NCI-H345 (cell line): ENCODE data around the gene CLASRP.
"Not testable (repeated sequence)": the region's sequence is repeated elsewhere in the genome, so short reads cannot be mapped to it uniquely, and the experiment has no call there.

Experiments used
- DNase-seq: peaks from one replicate; lab custom pipeline; 2025; lab: John Stamatoyannopoulos, UW

Gene CLASRP

GRCh38 chr19:45038931-45039893 lies at the start of gene CLASRP:
TSS of gene CLASRP (plus strand) at chr19:45039045. CDS start at chr19:45040213, 1,168 bp downstream.
- DNase-seq = peak; percentile 87

GRCh38 chr19:44990459-44990858 lies 48.4 kb upstream of the CLASRP start:
- DNase-seq = no peak

GRCh38 chr19:44990966-44991365 lies 47.9 kb upstream of the CLASRP start:
- no peak for DNase-seq

- no peak for DNase-seq
These were observed 46.3 kb upstream of the CLASRP start for GRCh38 chr19:44992336-44993163.

GRCh38 chr19:44993526-44993925 lies 45.3 kb upstream of the CLASRP start:
- no peak for DNase-seq

GRCh38 chr19:44993926-44994537 lies 44.8 kb upstream of the CLASRP start:
- DNase-seq = no peak

- no peak for DNase-seq
These were observed 40.8 kb upstream of the CLASRP start for GRCh38 chr19:44998025-44998424.

GRCh38 chr19:44999131-44999925 lies 39.5 kb upstream of the CLASRP start:
- not testable (repeated sequence) for DNase-seq

- DNase-seq = not testable (repeated sequence)
These were observed 38.2 kb upstream of the CLASRP start for GRCh38 chr19:45000665-45001064.

- peak; percentile 88 for DNase-seq
These were observed 37.6 kb upstream of the CLASRP start, which contains the start of gene RELB for GRCh38 chr19:45001087-45001739. TSS of gene RELB (plus strand) at chr19:45001464. CDS start at chr19:45001580, 116 bp downstream.

GRCh38 chr19:45003485-45003884 lies 35.4 kb upstream of the CLASRP start:
- no peak for DNase-seq

GRCh38 chr19:45005787-45006186 lies 33.1 kb upstream of the CLASRP start:
- no peak for DNase-seq

- no peak for DNase-seq
These were observed 30.3 kb upstream of the CLASRP start for GRCh38 chr19:45008552-45008951.

GRCh38 chr19:45009625-45010255 lies 29.1 kb upstream of the CLASRP start:
- DNase-seq = no peak

GRCh38 chr19:45010306-45010705 lies 28.5 kb upstream of the CLASRP start:
- DNase-seq = no peak

- no peak for DNase-seq
These were observed 26.9 kb upstream of the CLASRP start for GRCh38 chr19:45011959-45012358.

- DNase-seq = peak; percentile 17
These were observed 22.2 kb upstream of the CLASRP start for GRCh38 chr19:45016388-45017314.

- DNase-seq = no peak
These were observed 19.7 kb upstream of the CLASRP start for GRCh38 chr19:45019187-45019586.

- no peak for DNase-seq
These were observed 18.8 kb upstream of the CLASRP start for GRCh38 chr19:45020071-45020470.
